22Rv1 (cell line): ENCODE measurements around the gene CDX1.

Experiments
- CTCF ChIP-seq: fragments of 450-650 bp; IDR thresholded peaks from 2 replicates; pipeline ENCODE4 v1.5.1; 2017; ENCODE audit warnings: mild to moderate bottlenecking
- ZFX ChIP-seq: fragments of 450-650 bp; IDR thresholded peaks from 2 replicates; pipeline ENCODE4 v1.6.1; 2017; ENCODE audit warnings: antibody characterized with exemption, borderline replicate concordance

DNA sequence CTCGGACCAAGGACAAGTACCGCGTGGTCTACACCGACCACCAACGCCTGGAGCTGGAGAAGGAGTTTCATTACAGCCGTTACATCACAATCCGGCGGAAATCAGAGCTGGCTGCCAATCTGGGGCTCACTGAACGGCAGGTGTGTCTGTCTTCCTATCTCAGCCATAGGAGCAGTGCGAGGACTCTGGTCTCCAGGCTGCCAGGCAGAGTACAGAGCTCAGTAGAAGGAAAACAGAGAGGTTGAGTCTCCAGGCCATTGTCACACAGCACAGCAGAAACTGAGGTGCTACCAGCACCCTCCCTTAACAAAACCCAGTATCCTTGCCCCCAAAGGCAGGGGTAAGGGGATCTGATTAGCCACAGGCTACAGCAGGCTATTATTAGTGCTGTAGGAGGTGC is 16.2 kb downstream of the CDX1 start:
- TF ChIP-seq CTCF (no peak), ZFX (no peak)
